T-cell (primary cell): ENCODE measurements around the gene BCLAF1. TPM values are rescaled to one million over a fixed set of nuclear protein-coding genes. Genes with fewer than 3 reads are reported as not detected.
A peak's percentile ranks its signal among the peaks of the same experiment; 100 is the strongest.

Experiments used
- ATAC-seq, 4 experiments: fragments of 200-7000 bp in 3 of 4; fragments of 150-1000 bp in 1 of 4; cut with Tn5 transposase; replicated peaks in 1 of 4; 1 replicate in 3 of 4; 2 replicates in 1 of 4; pipeline ENCODE4 v1.10.0; 2021; ENCODE audit warnings: moderate library complexity in 3 of 4, mild to moderate bottlenecking in 2 of 4, moderate number of reproducible peaks in 1 of 4
- CTCF ChIA-PET, 2 donors: fragments of 300-600 bp; sonication (Branson Sonifier 250); formaldehyde crosslinking; loops; one replicate each; lab custom pipeline; 2022; ENCODE audit warnings: antibody characterized with exemption in 2 of 2; lab: Charles Lee
- POLR2A ChIA-PET, 2 donors: fragments of 300-600 bp; sonication (Branson Sonifier 250); formaldehyde crosslinking; loops; one replicate each; lab custom pipeline; 2022; ENCODE audit warnings: antibody characterized with exemption in 2 of 2; lab: Charles Lee
- DNase-seq, 35 experiments: peaks; one replicate each; pipeline versions ENCODE4 v3.0.0 to v3.0.0-alpha.2; 2013 to 2023
- H3K27ac ChIP-seq: one replicate; pipeline ENCODE4 v1.5.1; 2013; ENCODE audit warnings: low read length
- H3K27me3 ChIP-seq, 2 experiments: replicated peaks in 1 of 2; 1 replicate in 1 of 2; 2 replicates in 1 of 2; pipeline versions ENCODE4 v1.6.1 to v1.7.0; 2013; ENCODE audit warnings: low read length in 1 of 2, mixed read lengths in 1 of 2; ENCODE audit not compliant: control insufficient read depth in 2 of 2, insufficient read depth in 2 of 2; ENCODE audit errors: extremely low read depth in 1 of 2
- H3K36me3 ChIP-seq, 2 donors: 1 replicate in 1 of 2; 2 replicates in 1 of 2; pipeline versions ENCODE4 v1.6.1 to v1.7.0; 2013; ENCODE audit warnings: low read length in 1 of 2; ENCODE audit not compliant: control insufficient read depth in 2 of 2, insufficient read depth in 1 of 2; ENCODE audit errors: extremely low read depth in 1 of 2
- H3K4me1 ChIP-seq, 2 experiments: 1 replicate in 1 of 2; 2 replicates in 1 of 2; pipeline versions ENCODE4 v1.6.1 to v1.7.0; 2013; ENCODE audit warnings: low read length in 2 of 2, mixed read lengths in 1 of 2; ENCODE audit not compliant: insufficient read depth in 2 of 2, control insufficient read depth in 1 of 2; ENCODE audit errors: extremely low read depth in 1 of 2
- H3K4me3 ChIP-seq, 2 donors: 1 replicate in 1 of 2; 2 replicates in 1 of 2; pipeline versions ENCODE4 v1.5.1 to v1.7.0; 2013; ENCODE audit warnings: mild to moderate bottlenecking in 2 of 2, low read length in 1 of 2, moderate library complexity in 1 of 2; ENCODE audit not compliant: control insufficient read depth in 1 of 2; ENCODE audit errors: extremely low read depth in 1 of 2
- H3K9me3 ChIP-seq: 2 replicates; pipeline ENCODE4 v1.7.0; 2013
- H3K27ac Mint-ChIP-seq, 2 donors: one replicate each; pipeline ENCODE4 v1.8.0; 2020 to 2021; ENCODE audit warnings: mild to moderate bottlenecking in 2 of 2, mixed read lengths in 2 of 2
- H3K27me3 Mint-ChIP-seq, 2 donors: one replicate each; pipeline ENCODE4 v1.8.0; 2021 to 2022; ENCODE audit warnings: mixed read lengths in 2 of 2
- H3K36me3 Mint-ChIP-seq: one replicate; pipeline ENCODE4 v1.8.0; 2021; ENCODE audit warnings: mixed read lengths
- H3K4me1 Mint-ChIP-seq, 3 donors: one replicate each; pipeline ENCODE4 v1.8.0; 2020 to 2022; ENCODE audit warnings: mixed read lengths in 3 of 3, mild to moderate bottlenecking in 1 of 3
- H3K4me3 Mint-ChIP-seq, 3 donors: one replicate each; pipeline ENCODE4 v1.8.0; 2020 to 2022; ENCODE audit warnings: mild to moderate bottlenecking in 3 of 3, mixed read lengths in 3 of 3, moderate library complexity in 3 of 3
- H3K9me3 Mint-ChIP-seq, 3 donors: one replicate each; pipeline ENCODE4 v1.8.0; 2020 to 2022; ENCODE audit warnings: mixed read lengths in 3 of 3
- WGBS: methylation state at CpG from one replicate; pipeline ENCODE4 v1.1.5; 2013; ENCODE audit warnings: missing lambda C conversion rate; ENCODE audit not compliant: insufficient coverage; 5-methylcytosine and 5-hydroxymethylcytosine counted together
- total RNA-seq, 35 experiments: library from RNA in 6 of 35; stranded (reverse) in 6 of 35; fragments of 120-200 nt in 1 of 35; gene quantifications; one replicate each; pipeline versions ENCODE4 v1.2.1 to v1.2.4 and lab custom pipeline; 2013 to 2026

BCLAF1 gene
- total RNA-seq, 5 donors from 2014 or later (not counting 1 experiment from before 2014, with no cell fraction given): 155 to 435 (median 171) TPM

GRCh38 chr6:136284909-136285308 lies 4.7 kb downstream of the BCLAF1 start:
- ChIA-PET POLR2A (interaction anchor here (0.6 to 3.8 kb wide), 4 partner anchors 11 to 1870 kb away, joined by 3 to 18 read pairs (median 4); no protein-coding TSS in a partner anchor), CTCF (no interaction called here)
- H3K4me3 Mint-ChIP-seq: peak overlapping the region; percentile 67 to 98 (median 95)
- peaks cover 35% of the 10 kb centered on the region for H3K36me3 Mint-ChIP-seq
- no peaks in the 10 kb centered on the region for H3K27me3 Mint-ChIP-seq
- peak overlapping the region; percentile 21 to 30 for H3K27ac Mint-ChIP-seq
- Histone ChIP-seq H3K4me3 (peak overlapping the region; percentile 2 to 17), H3K36me3 (peaks cover 0 to 16% of the 10 kb centered on the region in 2 donors), H3K27me3 (no peaks in the 10 kb centered on the region), H3K4me1 (peaks cover 37 to 57% of the 10 kb centered on the region in 2 experiments), H3K9me3 (no peaks in the 10 kb centered on the region), H3K27ac (peak overlapping the region; percentile 30)
- ATAC-seq (no peak), DNase-seq (peak in 1 of 35 experiments; percentile 33)
- no peaks in the 10 kb centered on the region for H3K9me3 Mint-ChIP-seq
- WGBS: 20% methylated on average over 1 of the region's 2 CpGs
- H3K4me1 Mint-ChIP-seq: peaks cover 79 to 92% (median 84%) of the 10 kb centered on the region in 3 donors

GRCh38 chr6:136282906-136283305 lies 6.7 kb downstream of the BCLAF1 start:
- H3K36me3 ChIP-seq: peaks cover 0 to 31% of the 10 kb centered on the region in 2 donors
- H3K9me3 Mint-ChIP-seq: no peaks in the 10 kb centered on the region
- peak in 1 of 35 experiments; percentile 22 for DNase-seq
- WGBS: no CpG with 5 or more reads among the region's 4 CpGs
- ATAC-seq: peak in 1 of 4 experiments; percentile 37
- CTCF ChIA-PET: interaction anchor here (0.9 to 2.1 kb wide), 3 partner anchors 9 to 34 kb away, joined by 3 to 10 read pairs (median 6); no protein-coding TSS in a partner anchor
- POLR2A ChIA-PET: interaction anchor here (0.7 to 3.8 kb wide), 7 partner anchors 7 to 1449 kb away, joined by 3 to 18 read pairs (median 13); no protein-coding TSS in a partner anchor
- peaks cover 34 to 53% of the 10 kb centered on the region in 2 experiments for H3K4me1 ChIP-seq
- H3K36me3 Mint-ChIP-seq: peaks cover 46% of the 10 kb centered on the region
- no peaks in the 10 kb centered on the region for H3K27me3 Mint-ChIP-seq
- H3K4me3 Mint-ChIP-seq: peak overlapping the region; percentile 68 to 98 (median 70)
- H3K27me3 ChIP-seq: no peaks in the 10 kb centered on the region
- peak overlapping the region in 1 of 2 donors; percentile 66 for H3K27ac Mint-ChIP-seq
- peak overlapping the region; percentile 41 for H3K27ac ChIP-seq
- no peaks in the 10 kb centered on the region for H3K9me3 ChIP-seq
- peak overlapping the region in 1 of 2 donors; percentile 10 for H3K4me3 ChIP-seq
- peaks cover 82 to 90% (median 87%) of the 10 kb centered on the region in 3 donors for H3K4me1 Mint-ChIP-seq

GRCh38 chr6:136280032-136280609 lies 9.5 kb downstream of the BCLAF1 start:
- Mint-ChIP-seq H3K4me3 (peak overlapping the region in 2 of 3 donors; percentile 21 to 98), H3K9me3 (no peaks in the 10 kb centered on the region), H3K36me3 (peaks cover 50% of the 10 kb centered on the region), H3K4me1 (peaks cover 69 to 78% (median 73%) of the 10 kb centered on the region in 3 donors), H3K27me3 (no peaks in the 10 kb centered on the region), H3K27ac (peak overlapping the region in 1 of 2 donors; percentile 49)
- H3K27ac ChIP-seq: no peak overlapping the region
- no peak overlapping the region for H3K4me3 ChIP-seq
- ChIA-PET CTCF (no interaction called here), POLR2A (interaction anchor here in 1 of 2 donors (0.6 to 2.5 kb wide), 3 partner anchors 8 to 1316 kb away, joined by 4 to 13 read pairs (median 4); no protein-coding TSS in a partner anchor)
- DNase-seq: no peak
- peaks cover 0 to 45% of the 10 kb centered on the region in 2 donors for H3K36me3 ChIP-seq
- H3K27me3 ChIP-seq: no peaks in the 10 kb centered on the region
- 90% methylated on average over 2 of the region's 3 CpGs for WGBS
- H3K4me1 ChIP-seq: peaks cover 12 to 36% of the 10 kb centered on the region in 2 experiments
- no peak for ATAC-seq
- no peaks in the 10 kb centered on the region for H3K9me3 ChIP-seq

GRCh38 chr6:136274062-136274461 lies 15.6 kb downstream of the BCLAF1 start:
- Histone ChIP-seq H3K4me1 (no peaks in the 10 kb centered on the region), H3K4me3 (no peak overlapping the region), H3K27me3 (no peaks in the 10 kb centered on the region), H3K27ac (no peak overlapping the region), H3K36me3 (peaks cover 0 to 80% of the 10 kb centered on the region in 2 donors), H3K9me3 (no peaks in the 10 kb centered on the region)
- Mint-ChIP-seq H3K36me3 (peaks cover 68% of the 10 kb centered on the region), H3K27me3 (no peaks in the 10 kb centered on the region), H3K27ac (no peak overlapping the region), H3K9me3 (no peaks in the 10 kb centered on the region), H3K4me1 (peaks cover 53 to 54% (median 53%) of the 10 kb centered on the region in 3 donors), H3K4me3 (no peak overlapping the region)
- WGBS: no CpG with 5 or more reads among the region's 1 CpG
- ChIA-PET CTCF (interaction anchor here (0.9 to 2.2 kb wide), 5 partner anchors 8 to 46 kb away, joined by 3 to 10 read pairs (median 5); no protein-coding TSS in a partner anchor), POLR2A (interaction anchor here (0.6 to 2.4 kb wide), 8 partner anchors 9 to 354 kb away, joined by 3 to 21 read pairs (median 6); partner anchors contain the start of gene BCLAF1 (in 1 of the 2))
- DNase-seq (no peak), ATAC-seq (no peak)

GRCh38 chr6:136265101-136265500 lies 24.5 kb downstream of the BCLAF1 start:
- H3K9me3 Mint-ChIP-seq: no peaks in the 10 kb centered on the region
- no peaks in the 10 kb centered on the region for H3K27me3 Mint-ChIP-seq
- CTCF ChIA-PET: interaction anchor here in 1 of 2 donors (0.9 kb wide), 1 partner anchor 11 kb away, joined by 3 read pairs; no protein-coding TSS in a partner anchor
- peaks cover 0 to 75% of the 10 kb centered on the region in 2 donors for H3K36me3 ChIP-seq
- no peak for ATAC-seq
- no peak overlapping the region for H3K4me3 Mint-ChIP-seq
- no peak for DNase-seq
- no peaks in the 10 kb centered on the region for H3K9me3 ChIP-seq
- H3K27ac Mint-ChIP-seq: peak overlapping the region; percentile 25 to 61
- WGBS: no CpG with 5 or more reads among the region's 1 CpG
- H3K4me3 ChIP-seq: no peak overlapping the region
- H3K27ac ChIP-seq: no peak overlapping the region
- POLR2A ChIA-PET: interaction anchor here in 1 of 2 donors (0.6 to 1.1 kb wide), 2 partner anchors 9 to 11 kb away, joined by 3 to 6 read pairs; no protein-coding TSS in a partner anchor
- peaks cover 68% of the 10 kb centered on the region for H3K36me3 Mint-ChIP-seq
- peaks cover 38 to 57% (median 45%) of the 10 kb centered on the region in 3 donors for H3K4me1 Mint-ChIP-seq
- no peaks in the 10 kb centered on the region for H3K27me3 ChIP-seq
- H3K4me1 ChIP-seq: no peaks in the 10 kb centered on the region

GRCh38 chr6:136262940-136263339 lies 26.7 kb downstream of the BCLAF1 start:
- CTCF ChIA-PET: interaction anchor here in 1 of 2 donors (0.6 to 0.9 kb wide), 2 partner anchors 25 to 1002 kb away, joined by 3 to 5 read pairs; no protein-coding TSS in a partner anchor
- H3K36me3 ChIP-seq: peaks cover 0 to 72% of the 10 kb centered on the region in 2 donors
- no peak overlapping the region for H3K4me3 ChIP-seq
- Mint-ChIP-seq H3K9me3 (no peaks in the 10 kb centered on the region), H3K27ac (no peak overlapping the region), H3K4me1 (peaks cover 36 to 45% (median 37%) of the 10 kb centered on the region in 3 donors), H3K27me3 (no peaks in the 10 kb centered on the region), H3K4me3 (no peak overlapping the region), H3K36me3 (peaks cover 67% of the 10 kb centered on the region)
- H3K27ac ChIP-seq: no peak overlapping the region
- no peaks in the 10 kb centered on the region for H3K9me3 ChIP-seq
- no peak for DNase-seq
- ATAC-seq: peak in 1 of 4 experiments; percentile 18
- no peaks in the 10 kb centered on the region for H3K27me3 ChIP-seq
- WGBS: no CpG with 5 or more reads among the region's 1 CpG
- POLR2A ChIA-PET: interaction anchor here in 1 of 2 donors (0.6 to 1.6 kb wide), 4 partner anchors 11 to 1160 kb away, joined by 3 to 7 read pairs (median 4); partner anchors contain the start of gene BCLAF1
- H3K4me1 ChIP-seq: no peaks in the 10 kb centered on the region
